ENCODE data around the gene STK38.

STK38 gene

DNA sequence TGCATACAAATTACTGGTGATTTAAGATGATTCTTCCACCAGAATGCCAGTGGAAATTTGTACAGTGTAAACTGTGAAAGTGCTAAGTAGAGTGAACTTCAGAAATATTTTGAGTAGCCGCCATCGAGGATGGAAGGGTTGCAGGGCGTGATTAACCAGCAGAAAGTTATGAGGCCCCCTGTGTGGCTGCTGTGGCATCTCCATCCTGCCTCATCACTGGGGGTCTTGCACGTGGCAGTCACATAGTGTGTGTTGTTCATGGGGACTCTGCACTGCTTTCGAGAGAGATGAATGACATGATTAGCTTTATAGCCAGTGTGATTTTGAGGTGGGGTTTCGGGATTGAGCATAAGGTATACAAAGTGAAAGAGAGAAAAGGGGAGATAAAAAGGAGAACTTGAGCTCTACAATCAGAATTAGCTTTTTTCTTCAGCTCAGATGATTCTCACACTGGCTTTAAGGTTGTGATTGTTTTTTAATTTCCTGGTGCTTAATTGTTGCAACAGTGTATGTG is 78.1 kb downstream of the STK38 start:
- Histone ChIP-seq H3K27me3 (no peaks in the 10 kb centered on the region), H3K4me3 (ENCODE audit: low read depth, low read length) (no peak overlapping the region), H3K4me1 (peaks cover 3% of the 10 kb centered on the region; the same call in 1 of the 2 replicates), H3K36me3 (peaks cover 27% of the 10 kb centered on the region), H3K9me3 (no peaks in the 10 kb centered on the region)
- TF ChIP-seq, protein P1, sequence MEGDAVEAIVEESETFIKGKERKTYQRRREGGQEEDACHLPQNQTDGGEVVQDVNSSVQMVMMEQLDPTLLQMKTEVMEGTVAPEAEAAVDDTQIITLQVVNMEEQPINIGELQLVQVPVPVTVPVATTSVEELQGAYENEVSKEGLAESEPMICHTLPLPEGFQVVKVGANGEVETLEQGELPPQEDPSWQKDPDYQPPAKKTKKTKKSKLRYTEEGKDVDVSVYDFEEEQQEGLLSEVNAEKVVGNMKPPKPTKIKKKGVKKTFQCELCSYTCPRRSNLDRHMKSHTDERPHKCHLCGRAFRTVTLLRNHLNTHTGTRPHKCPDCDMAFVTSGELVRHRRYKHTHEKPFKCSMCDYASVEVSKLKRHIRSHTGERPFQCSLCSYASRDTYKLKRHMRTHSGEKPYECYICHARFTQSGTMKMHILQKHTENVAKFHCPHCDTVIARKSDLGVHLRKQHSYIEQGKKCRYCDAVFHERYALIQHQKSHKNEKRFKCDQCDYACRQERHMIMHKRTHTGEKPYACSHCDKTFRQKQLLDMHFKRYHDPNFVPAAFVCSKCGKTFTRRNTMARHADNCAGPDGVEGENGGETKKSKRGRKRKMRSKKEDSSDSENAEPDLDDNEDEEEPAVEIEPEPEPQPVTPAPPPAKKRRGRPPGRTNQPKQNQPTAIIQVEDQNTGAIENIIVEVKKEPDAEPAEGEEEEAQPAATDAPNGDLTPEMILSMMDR (IDR thresholded peaks at IDR 0.05; ENCODE audit: low read depth, low read length), result no peak
- DNase-seq, result no peak

DNA sequence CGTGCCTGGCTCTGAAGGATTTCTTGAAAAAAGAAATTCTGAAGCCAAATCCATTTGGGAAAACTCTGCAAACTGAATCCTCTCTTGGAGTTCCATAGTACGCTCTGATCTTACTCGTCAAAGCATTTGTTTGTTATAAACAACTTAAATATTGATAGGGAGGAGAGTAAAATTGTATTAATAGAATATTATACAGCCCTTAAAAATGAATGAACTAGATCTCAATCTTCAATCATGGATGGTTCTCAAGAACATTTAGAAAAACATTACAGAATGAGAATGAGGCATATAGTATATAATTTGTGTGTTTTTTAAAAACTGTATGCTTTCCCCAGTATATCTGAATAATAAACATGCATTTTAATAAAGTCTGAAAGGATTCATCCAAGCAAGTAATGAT is 79.7 kb downstream of the STK38 start:
- peaks cover 20% of the 10 kb centered on the region for H3K36me3 ChIP-seq
- no peaks in the 10 kb centered on the region for H3K27me3 ChIP-seq
- no peak overlapping the region for H3K4me3 ChIP-seq (ENCODE audit: low read depth, low read length)
- TF ChIP-seq, protein P1 (IDR thresholded peaks at IDR 0.05; ENCODE audit: low read depth, low read length), result no peak
- no peaks in the 10 kb centered on the region for H3K9me3 ChIP-seq
- no peak for DNase-seq
- H3K4me1 ChIP-seq, result peaks cover 3% of the 10 kb centered on the region; the same call in 1 of the 2 replicates

- Histone ChIP-seq H3K4me3 (ENCODE audit: low read depth, low read length) (no peak overlapping the region), H3K4me1 (peaks cover 3% of the 10 kb centered on the region; the same call in 1 of the 2 replicates), H3K9me3 (no peaks in the 10 kb centered on the region), H3K36me3 (no peaks in the 10 kb centered on the region), H3K27me3 (no peaks in the 10 kb centered on the region)
- DNase-seq, result no peak
- TF ChIP-seq, protein P1 (IDR thresholded peaks at IDR 0.05; ENCODE audit: low read depth, low read length), result no peak
These were observed 83.0 kb downstream of the STK38 start for GRCh38 chr6:36464233-36464632.

- no peak overlapping the region for H3K4me3 ChIP-seq (ENCODE audit: low read depth, low read length)
- no peaks in the 10 kb centered on the region for H3K36me3 ChIP-seq
- no peaks in the 10 kb centered on the region for H3K9me3 ChIP-seq
- no peaks in the 10 kb centered on the region; the same call in 1 of the 2 replicates for H3K4me1 ChIP-seq
- TF ChIP-seq, protein P1 (IDR thresholded peaks at IDR 0.05; ENCODE audit: low read depth, low read length), result no peak
- no peak for DNase-seq
- H3K27me3 ChIP-seq, result no peaks in the 10 kb centered on the region
These were observed 83.6 kb downstream of the STK38 start for GRCh38 chr6:36463676-36464075.

GRCh38 chr6:36461646-36462045 is 85.6 kb downstream of the STK38 start:
- no peak overlapping the region for H3K4me3 ChIP-seq (ENCODE audit: low read depth, low read length)
- TF ChIP-seq, protein P1 (IDR thresholded peaks at IDR 0.05; ENCODE audit: low read depth, low read length), result no peak
- no peaks in the 10 kb centered on the region for H3K4me1 ChIP-seq
- DNase-seq, result no peak
- H3K36me3 ChIP-seq, result no peaks in the 10 kb centered on the region
- no peaks in the 10 kb centered on the region for H3K27me3 ChIP-seq
- H3K9me3 ChIP-seq, result no peaks in the 10 kb centered on the region

GRCh38 chr6:36460916-36461315 is 86.4 kb downstream of the STK38 start:
- Histone ChIP-seq H3K4me1 (no peaks in the 10 kb centered on the region), H3K36me3 (no peaks in the 10 kb centered on the region), H3K9me3 (no peaks in the 10 kb centered on the region), H3K4me3 (ENCODE audit: low read depth, low read length) (no peak overlapping the region), H3K27me3 (no peaks in the 10 kb centered on the region)
- TF ChIP-seq, protein P1 (IDR thresholded peaks at IDR 0.05; ENCODE audit: low read depth, low read length), result no peak
- no peak for DNase-seq

Measured in BE2C (cell line).